ENCODE measurements around the gene PCID2.
"Not testable (repeated sequence)": the region's sequence is repeated elsewhere in the genome, so short reads cannot be mapped to it uniquely, and the experiment has no call there.

The PCID2 gene

DNA sequence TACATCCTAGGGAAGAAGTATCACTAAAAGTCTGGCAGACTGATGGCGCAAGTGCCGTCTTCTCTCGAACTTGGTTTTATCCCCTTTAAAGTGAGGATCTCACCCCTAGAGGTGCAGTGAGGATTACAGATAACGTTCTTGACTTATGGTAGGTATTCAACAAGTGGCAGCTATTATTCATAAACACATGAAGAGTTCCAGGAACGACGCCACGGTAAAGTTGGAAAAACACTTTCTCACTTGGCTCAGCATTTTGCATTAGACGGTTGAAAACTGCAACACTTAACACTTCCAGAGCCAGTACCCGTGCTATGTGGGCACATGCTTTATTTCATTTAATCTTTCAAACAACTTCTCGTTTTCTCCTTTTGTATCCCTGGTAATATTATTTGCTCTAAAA, 41.3 kb downstream of the PCID2 start:
- in situ Hi-C loops (cut with MboI; ENCODE audit: low sequenced_read_pairs), result no loop called here

DNA sequence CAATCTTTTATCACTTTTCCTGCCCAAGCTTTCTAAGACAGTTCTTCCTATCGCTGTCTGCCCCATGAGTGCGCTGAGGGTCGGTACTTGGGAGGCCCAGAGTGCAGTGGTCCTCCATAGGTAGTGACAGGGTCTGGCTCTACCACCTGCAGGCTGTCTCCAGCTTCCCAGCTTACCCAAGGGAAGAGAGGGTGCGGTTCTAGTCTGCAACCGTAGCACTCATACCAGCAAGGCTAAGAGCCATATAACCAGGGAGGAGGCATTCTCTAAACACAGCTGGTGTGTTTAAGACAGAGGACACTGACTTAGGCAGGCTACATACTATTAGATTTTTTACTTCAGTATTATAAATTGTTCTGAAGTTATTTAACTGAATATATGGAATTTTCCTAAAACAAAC, 41.8 kb downstream of the PCID2 start:
- in situ Hi-C loops (cut with MboI; ENCODE audit: low sequenced_read_pairs), result no loop called here

DNA sequence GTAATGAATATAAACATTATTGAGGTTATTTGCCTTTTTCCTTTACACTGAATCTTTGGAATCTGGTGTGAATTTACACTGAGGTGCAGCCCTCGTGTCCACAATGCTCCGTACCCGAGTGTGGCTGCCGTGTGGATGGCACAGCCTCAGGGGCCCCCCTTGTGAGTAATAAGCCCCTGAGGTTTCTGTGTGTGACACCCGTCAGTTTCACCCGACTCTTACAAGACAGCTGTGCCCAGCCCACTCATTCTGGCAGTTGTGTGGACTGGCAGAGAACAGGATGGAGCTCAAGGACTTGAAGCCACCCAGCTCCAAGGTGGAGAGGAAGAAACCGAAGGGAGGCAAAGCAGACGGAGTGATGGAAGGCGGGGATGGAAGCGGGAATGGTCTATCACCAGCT, 42.2 kb downstream of the PCID2 start:
- in situ Hi-C loops (cut with MboI; ENCODE audit: low sequenced_read_pairs), result no loop called here

DNA sequence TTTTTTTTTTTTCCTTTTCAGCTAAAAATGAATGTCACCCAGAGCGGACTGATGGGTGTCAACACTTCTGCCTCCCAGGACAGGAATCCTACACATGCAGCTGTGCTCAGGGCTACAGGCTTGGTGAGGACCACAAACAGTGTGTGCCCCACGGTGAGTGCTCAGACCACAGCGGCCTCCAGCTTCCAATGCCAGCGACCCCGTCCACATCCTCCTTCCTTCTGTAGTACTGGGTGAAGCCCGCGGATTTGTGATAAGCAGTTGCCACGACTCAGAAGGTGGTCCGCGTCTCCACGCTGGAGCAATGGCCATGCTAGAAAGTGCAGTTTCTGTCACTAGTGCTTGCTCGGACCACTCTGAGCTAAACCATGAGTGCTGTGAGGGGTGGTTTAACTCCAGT, 44.0 kb downstream of the PCID2 start:
- in situ Hi-C loops (cut with MboI; ENCODE audit: low sequenced_read_pairs), result no loop called here

DNA sequence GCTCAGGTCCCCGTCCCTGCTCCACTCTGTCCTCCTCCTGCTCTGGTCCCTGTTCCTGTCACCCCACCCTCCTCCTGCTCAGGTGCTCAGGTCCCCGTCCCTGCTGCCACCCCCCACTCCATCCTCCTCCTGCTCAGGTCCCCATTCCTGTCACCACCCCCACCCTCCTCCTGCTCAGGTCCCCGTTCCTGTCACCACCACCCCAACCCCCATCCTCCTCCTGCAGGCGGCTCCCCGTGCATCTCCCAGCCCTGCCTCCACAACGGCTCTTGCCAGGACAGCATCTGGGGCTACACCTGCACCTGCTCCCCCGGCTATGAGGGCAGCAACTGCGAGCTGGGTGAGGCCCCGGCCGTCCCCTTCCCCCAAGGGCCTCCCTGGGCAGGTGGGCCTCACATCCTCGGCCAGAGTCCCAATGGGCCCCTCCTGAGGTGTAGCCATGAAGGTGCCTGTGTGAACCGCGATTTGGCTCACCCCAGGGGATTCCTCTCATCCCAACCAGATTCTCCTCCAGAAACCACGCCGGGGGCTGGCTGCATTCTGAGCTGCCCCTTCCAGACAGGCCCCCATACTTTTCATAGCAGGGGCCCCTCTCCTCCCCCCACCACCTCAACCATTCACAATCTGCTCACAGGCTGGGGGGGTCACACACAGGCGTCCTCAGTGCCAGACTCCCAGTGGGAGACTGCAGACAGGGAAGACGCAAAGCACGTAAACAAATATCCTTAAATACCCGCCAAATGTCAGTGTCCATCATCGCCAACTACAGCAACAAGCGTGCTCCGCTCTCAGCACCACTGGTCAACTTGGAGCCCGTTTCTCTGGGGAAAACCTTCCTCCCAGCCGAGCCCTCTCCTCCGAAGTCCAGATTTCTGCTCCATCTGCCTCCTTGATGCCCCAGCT, 45.4 kb downstream of the PCID2 start:
- in situ Hi-C loops (cut with MboI; ENCODE audit: low sequenced_read_pairs), result no loop called here

DNA sequence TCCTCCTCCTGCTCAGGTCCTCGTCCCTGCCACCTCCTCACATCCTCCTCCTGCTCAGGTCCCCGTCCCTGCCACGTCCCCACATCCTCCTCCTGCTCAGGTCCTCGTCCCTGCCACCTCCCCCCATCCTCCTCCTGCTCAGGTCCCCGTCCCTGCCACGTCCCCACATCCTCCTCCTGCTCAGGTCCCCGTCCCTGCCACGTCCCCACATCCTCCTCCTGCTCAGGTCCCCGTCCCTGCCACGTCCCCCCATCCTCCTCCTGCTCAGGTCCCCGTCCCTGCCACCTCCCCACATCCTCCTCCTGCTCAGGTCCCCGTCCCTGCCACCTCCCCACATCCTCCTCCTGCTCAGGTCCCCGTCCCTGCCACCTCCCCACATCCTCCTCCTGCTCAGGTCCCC, 46.5 kb downstream of the PCID2 start:
- in situ Hi-C loops (cut with MboI; ENCODE audit: low sequenced_read_pairs), result not testable (repeated sequence)

DNA sequence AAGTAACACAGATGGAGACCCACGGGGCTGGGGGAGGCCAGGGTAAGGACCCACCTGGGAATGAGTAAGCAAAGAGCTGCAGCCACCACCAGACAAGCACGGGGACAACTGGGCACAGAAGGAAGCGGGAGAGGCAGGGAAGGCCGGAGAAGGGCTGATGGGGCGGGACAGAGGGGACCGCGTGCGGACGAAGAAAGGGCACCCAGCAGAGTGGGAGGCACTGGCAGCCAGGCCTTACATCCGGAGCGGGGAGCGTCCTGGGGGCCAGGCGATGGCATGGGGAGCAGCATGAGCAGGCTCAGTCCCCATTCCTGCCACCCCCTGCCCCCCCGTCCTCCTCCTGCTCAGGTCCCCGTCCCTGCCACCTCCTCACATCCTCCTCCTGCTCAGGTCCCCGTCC, 47.0 kb downstream of the PCID2 start:
- in situ Hi-C loops (cut with MboI; ENCODE audit: low sequenced_read_pairs), result no loop called here

DNA sequence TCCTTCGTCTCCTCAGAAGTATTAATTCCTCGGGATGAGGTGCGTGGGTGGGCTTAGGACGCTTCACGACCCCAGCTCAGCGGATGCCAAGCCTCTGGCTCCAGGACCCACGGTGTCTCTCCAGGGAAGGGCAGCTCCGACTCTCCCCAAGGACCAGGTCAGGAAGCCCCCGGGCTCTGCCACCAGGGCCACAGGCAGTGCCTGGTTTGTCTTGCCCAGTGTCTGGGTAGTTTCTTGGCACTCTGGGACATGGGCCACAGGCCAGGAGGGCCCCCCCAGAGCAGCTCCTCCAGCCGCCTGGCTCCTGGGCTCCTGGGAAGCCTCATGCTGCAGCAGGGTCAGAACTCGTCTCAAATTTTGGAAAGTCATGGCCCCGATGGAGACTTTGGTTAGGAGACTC, 47.5 kb downstream of the PCID2 start:
- in situ Hi-C loops (cut with MboI; ENCODE audit: low sequenced_read_pairs), result no loop called here

DNA sequence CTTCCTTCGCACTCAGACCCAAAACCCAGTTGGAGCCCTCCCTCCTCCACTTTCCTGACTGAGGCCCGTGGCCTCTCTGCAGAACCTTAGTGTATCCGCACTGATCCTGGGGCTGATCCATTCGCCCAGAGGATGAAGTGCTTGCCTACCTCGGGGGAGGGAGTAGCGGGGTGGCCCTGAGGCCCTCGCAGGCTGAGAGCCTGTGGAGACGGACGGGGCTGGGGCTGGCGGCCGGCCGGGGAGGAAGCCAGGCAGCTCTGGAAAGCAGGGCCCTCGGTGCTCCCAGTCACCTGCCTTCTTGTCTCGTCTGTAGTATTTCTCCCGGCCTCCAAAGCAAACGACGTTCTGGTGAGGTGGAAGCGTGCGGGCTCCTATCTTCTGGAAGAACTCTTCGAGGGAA, 48.8 kb downstream of the PCID2 start:
- in situ Hi-C loops (cut with MboI; ENCODE audit: low sequenced_read_pairs), result no loop called here

DNA sequence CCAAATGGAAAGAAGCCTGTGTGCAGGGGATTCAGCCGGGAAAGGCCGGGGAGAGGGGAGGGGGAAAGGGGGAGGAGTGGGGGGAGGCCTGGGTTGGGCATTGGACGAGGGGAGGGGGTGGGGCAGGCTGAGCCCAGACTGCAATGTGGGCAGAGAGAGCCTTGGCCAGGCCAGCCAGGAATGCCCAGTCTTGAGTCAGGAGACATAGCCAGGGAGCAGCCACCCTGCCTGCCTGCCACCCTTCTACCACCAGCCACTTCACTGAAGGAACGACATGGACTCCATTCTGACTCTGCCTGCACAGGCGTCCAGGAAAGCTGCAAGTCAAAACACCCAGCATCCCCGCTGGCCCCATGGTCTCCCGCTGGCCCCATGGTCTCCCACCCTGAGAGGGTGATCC, 49.5 kb downstream of the PCID2 start:
- in situ Hi-C loops (cut with MboI; ENCODE audit: low sequenced_read_pairs), result no loop called here

DNA sequence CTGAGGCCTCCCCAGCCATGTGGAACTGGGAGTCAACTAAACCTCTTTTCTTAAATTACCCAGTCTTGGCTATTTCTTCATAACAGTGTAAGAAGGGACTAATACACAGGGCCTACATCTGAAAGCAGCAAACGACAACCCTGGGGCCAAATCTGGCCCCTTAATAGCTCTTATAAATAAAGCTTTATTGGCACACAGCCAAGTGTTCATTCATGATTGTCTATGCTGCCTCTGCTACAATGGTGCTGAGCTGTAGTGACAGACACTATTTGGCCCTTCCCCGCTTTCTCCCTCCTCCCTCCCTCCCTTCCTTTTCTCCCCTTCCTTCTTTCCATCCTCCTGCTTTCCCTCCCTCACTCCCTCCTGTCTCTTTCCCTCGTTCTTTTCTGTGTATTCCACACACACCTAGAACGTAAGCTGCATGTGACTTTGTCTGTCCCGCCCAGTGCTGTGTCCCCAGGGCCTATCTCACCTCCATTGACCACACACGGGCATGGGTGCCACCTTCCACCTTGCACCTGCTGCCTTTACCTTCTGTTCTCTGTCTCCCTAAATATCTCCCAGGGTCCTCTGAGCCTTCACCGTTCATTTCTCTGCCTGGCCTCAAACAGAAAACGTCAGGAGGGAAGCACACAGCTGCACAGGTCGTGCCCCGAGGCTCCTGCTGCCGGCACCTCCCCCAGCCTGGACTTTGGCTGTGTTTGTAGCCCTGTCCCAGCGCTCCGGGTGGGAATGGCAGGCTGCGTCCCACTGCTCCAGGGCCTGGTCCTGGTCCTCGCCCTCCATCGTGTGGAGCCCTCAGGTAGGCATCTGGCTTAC, 50.3 kb downstream of the PCID2 start, which contains the start of gene PROZ:
Gene PROZ, plus strand, starts transcription at position 720 of the 819 bp plus-strand sequence. Its CDS starts 13 bp downstream, at position 733.
- in situ Hi-C loops (cut with MboI; ENCODE audit: low sequenced_read_pairs), result no loop called here

DNA sequence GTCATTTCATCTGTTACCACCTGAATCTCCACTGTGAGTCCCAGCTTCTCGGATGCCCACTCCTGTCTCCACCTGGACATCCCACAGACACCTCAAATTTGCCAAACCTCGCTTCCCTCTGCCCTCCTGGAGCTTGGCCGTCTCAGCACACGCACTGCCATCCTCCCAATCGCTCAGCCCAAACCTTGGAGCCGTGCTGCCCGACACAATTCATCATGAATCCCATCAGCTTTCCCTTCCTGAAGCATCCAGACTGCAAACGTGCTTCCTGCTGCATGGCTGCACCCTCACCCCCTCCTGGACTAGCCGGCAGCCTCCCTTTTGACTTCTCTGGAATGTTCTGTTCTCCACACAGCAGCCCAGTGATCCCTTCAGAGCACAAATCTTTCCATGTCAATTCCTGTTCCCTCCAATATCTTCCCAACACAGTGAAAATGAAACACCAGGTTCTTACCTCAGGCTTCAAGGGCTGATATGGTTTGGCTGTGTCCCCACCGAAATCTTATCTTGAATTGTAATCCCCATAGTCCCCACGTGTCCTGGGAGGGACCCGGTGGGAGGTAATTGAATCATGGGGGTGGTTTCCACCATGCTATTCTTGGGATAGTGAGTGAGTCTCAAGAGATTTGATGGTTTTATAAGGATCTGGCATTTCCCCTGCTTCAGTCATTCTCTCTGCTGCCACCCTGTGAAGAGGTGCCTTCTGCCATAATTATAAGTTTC, 51.1 kb downstream of the PCID2 start:
- in situ Hi-C loops (cut with MboI; ENCODE audit: low sequenced_read_pairs), result no loop called here

DNA sequence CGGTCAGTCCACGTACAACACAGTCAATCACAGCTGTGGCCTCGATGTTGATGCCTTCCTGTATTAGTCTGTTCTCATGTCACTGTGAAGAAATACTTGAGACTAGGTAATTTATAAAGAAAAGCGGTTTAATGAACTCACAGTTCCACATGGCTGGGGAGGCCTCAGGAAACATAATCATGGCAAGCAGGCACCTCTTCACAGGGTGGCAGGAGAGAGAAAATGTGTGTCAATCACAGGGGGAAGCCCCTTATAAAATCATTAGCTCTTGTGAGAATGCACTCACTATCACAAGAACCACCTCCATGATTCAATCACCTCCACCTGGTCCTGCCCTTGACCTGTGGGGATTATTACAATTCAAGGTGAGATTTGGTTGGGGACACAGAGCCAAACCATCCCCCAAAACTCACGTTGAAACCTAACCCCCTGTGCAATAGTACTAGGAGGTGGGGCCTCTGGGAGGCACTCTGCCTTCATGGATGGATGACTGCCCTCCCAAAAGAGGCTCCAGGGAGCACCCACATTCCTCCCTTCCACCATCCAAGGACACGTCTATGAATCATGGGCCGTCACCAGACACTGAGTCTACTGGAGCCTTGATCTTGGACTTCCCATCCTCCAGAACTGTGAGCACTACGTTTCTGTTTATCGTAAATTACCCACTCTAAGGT, 52.4 kb downstream of the PCID2 start:
- in situ Hi-C loops (cut with MboI; ENCODE audit: low sequenced_read_pairs), result no loop called here

DNA sequence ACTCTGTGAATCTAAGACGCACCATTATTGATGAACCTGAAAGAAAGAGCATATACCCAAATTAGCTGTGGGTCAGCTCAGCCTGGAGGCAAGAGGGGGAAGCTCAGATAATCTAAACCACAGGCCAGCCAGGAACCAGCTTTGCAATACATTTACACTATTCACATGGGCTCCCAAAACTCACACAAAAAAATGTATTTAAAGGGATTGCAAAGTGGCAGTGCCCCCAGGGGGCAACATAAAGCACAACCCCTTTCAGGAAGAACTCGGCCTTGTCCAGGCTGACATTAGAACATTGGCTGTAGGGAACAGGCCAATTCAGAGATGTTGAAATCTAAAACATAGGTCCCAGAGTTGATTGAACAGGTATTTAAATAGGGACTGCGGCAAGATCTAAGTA, 53.3 kb downstream of the PCID2 start:
- in situ Hi-C loops (cut with MboI; ENCODE audit: low sequenced_read_pairs), result no loop called here

DNA sequence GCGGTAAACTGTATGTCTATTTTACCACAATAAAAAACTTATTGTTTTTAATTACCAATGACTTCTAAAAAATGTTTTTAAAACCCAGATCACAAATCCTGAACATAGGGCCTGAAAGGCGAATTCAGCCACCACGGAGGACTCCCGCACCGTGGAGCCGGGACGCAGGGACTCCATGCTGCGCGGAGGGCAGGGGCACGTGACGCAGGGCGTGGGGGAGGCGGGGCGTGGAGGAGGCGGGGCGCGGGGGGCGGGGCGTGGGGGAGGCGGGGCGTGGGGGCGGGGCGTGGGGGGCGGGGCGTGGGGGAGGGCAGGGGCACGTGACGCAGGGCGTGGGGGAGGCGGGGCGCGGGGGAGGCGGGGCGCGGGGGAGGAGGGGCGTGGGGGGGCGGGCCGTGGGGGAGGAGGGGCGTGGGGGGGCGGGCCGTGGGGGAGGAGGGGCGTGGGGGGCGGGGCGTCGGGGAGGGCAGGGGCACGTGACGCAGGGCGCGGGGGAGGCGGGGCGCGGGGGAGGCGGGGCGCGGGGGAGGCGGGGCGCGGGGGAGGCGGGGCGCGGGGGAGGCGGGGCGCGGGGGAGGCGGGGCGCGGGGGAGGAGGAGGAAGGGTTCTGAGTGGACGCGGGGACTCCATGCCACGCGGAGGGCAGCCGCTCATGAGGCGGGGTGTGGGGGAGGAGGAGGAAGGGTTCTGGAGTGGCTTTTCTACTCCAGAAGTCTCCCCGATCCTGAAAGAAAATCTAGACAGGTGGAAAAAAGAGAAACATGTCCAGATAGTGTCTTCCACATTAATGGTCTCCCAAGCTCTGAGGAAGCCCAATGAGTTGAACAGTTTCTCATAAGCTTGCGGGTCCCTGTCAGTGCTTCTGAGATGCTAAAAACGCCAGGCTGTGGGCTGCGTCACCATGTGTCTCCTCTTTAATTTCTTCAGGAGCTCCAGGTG, 54.4 kb downstream of the PCID2 start:
- in situ Hi-C loops (cut with MboI; ENCODE audit: low sequenced_read_pairs), result no loop called here

DNA sequence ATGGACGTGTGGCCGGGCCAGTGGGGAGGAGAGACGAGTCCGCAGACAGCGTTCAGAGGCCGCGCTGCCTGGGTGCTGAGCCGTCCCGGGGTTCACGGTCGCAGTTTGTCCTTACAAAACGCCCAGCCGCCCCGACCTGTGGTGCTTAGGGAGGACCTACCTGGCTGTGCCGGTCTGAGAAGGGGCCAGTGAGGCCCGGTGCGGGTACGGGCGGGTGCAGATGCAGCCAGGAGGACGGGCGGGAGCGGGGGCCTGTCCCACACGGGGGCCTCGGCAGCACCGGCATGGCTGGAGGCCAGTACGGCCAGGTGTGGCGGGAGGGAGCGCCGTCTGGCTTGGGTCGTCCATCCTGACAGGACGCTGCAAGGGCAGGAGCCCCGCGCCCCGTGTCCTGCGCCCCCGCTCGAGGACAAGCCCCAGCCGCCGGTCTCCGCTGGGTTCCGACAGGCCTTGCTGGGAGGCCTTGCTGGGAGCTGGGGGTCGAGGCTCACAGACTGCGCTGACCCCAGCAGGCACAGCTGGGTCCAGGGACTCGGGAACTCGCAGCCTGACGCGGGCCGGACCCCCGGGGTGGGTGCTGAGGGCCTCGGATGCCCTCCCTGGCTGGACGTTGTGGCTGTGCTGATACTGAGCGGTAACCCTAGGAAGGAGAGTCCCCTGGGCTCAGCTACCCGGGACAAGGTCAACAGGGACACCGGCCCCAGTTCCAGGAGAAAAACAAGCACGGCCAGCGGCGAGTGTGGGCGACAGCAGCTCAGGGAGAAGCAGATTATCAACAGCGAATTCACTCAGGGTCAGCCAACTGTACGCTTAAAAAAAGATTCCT, 55.3 kb downstream of the PCID2 start:
- in situ Hi-C loops (cut with MboI; ENCODE audit: low sequenced_read_pairs), result no loop called here

DNA sequence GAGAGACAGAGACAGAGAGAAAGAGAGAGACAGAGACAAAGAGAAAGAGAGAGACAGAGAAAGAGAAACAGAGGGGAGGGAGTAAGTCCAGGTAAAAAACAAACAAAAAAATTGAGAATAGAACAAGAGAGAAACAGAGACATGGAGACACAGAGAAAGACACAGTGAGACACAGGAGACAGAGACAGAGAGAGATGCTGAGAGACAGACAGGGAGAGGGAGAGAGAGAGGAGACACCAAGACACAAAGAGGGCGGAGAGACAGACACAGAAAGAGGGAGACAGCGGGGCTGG, 55.8 kb downstream of the PCID2 start:
- in situ Hi-C loops (cut with MboI; ENCODE audit: low sequenced_read_pairs), result no loop called here

DNA sequence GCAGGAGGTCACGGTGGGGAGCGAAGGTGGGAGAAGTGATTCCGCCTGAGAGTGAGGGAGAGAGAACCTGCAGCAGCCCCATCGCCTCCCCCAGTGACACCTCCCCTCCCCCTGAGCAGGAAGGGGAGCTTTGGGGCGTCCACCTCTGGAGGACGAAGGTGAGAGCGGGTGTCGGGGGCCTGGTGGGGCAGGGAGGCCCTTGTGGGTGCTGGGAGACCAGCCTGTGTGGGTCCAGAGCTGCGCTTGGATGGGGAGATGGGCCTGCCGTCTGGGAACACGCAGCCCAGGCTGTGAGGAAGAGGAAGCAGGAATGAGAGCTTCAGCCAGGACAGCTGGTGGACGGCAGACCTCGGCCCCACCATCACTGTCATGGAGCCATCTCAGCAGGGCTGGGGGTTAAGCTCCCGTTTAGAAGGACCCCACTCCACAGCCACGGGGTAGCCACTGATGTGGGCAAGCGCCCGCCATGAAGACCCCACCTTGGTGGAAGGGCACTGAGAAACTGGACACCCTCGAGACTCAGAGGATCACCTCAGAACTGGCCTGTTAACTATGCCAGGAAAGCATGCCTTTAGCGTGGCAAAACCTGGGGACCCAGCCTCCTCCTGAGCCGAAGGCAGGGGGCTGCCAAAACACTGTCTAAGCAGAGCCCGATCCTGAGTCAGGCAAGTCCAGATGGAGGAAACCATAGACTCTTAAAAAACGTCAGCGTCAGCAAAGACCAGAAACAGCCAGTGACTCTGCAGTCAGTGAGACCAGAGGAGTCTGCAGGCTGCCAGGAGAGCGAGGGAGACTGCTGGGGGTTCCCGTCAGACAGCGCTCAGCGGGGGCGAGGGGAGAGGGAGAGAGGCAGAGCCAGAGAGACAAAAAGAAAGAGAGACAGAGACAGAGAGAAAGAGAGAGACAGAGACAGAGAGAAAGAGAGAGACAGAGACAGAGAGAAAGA, 56.5 kb downstream of the PCID2 start:
- in situ Hi-C loops (cut with MboI; ENCODE audit: low sequenced_read_pairs), result no loop called here
